Measurements from ENCODE around the gene NOP14. TPM values are rescaled to one million over a fixed set of nuclear protein-coding genes. Genes with fewer than 3 reads are reported as not detected.
A peak's percentile ranks its signal among the peaks of the same experiment; 100 is the strongest.

The NOP14 gene
- total RNA-seq, 1 donor from 2014 or later, result 56.3 TPM

GRCh38 chr4:2902126-2902525 lies 61.1 kb downstream of the NOP14 start:
- POLR2A ChIA-PET, result no interaction called here
- Mint-ChIP-seq H3K4me1 (no peaks in the 10 kb centered on the region), H3K36me3 (ENCODE audit: low read depth) (peaks cover 85% of the 10 kb centered on the region), H3K27me3 (no peaks in the 10 kb centered on the region), H3K27ac (peak overlapping the region; percentile 30), H3K9me3 (no peaks in the 10 kb centered on the region), H3K4me3 (no peak overlapping the region)
- DNase-seq (no peak), ATAC-seq (ENCODE audit: low read depth) (no peak)
- TF ChIP-seq CTCF (IDR thresholded peaks at IDR 0.05), result no peak
- intact Hi-C loops (cut with micrococcal nuclease), result no loop called here
- CTCF ChIA-PET, result no interaction called here

- DNase-seq, result no peak
- TF ChIP-seq CTCF (IDR thresholded peaks at IDR 0.05), result no peak
- intact Hi-C loops (cut with micrococcal nuclease), result no loop called here
- no peak overlapping the region for H3K4me3 Mint-ChIP-seq
- no peak overlapping the region for H3K27ac Mint-ChIP-seq
- H3K27me3 Mint-ChIP-seq, result no peaks in the 10 kb centered on the region
- CTCF ChIA-PET, result no interaction called here
- peaks cover 87% of the 10 kb centered on the region for H3K36me3 Mint-ChIP-seq (ENCODE audit: low read depth)
- no peaks in the 10 kb centered on the region for H3K9me3 Mint-ChIP-seq
- no peaks in the 10 kb centered on the region for H3K4me1 Mint-ChIP-seq
- no peak for ATAC-seq (ENCODE audit: low read depth)
- POLR2A ChIA-PET, result no interaction called here
These were observed 62.0 kb downstream of the NOP14 start for GRCh38 chr4:2901186-2901585.

GRCh38 chr4:2900741-2901140 lies 62.5 kb downstream of the NOP14 start:
- Mint-ChIP-seq H3K4me1 (no peaks in the 10 kb centered on the region), H3K4me3 (no peak overlapping the region), H3K36me3 (ENCODE audit: low read depth) (peaks cover 88% of the 10 kb centered on the region)

GRCh38 chr4:2898001-2898400 lies 65.2 kb downstream of the NOP14 start:
- POLR2A ChIA-PET, result no interaction called here
- H3K27me3 Mint-ChIP-seq, result no peaks in the 10 kb centered on the region
- DNase-seq, result no peak
- H3K27ac Mint-ChIP-seq, result no peak overlapping the region
- H3K36me3 Mint-ChIP-seq (ENCODE audit: low read depth), result peaks cover 80% of the 10 kb centered on the region
- H3K4me1 Mint-ChIP-seq, result no peaks in the 10 kb centered on the region
- H3K4me3 Mint-ChIP-seq, result no peak overlapping the region
- CTCF ChIA-PET, result no interaction called here
- ATAC-seq (ENCODE audit: low read depth), result no peak
- H3K9me3 Mint-ChIP-seq, result no peaks in the 10 kb centered on the region
- intact Hi-C loops (cut with micrococcal nuclease), result no loop called here
- no peak for TF ChIP-seq CTCF (IDR thresholded peaks at IDR 0.05)

More at GRCh38 chr4:2900741-2901140, 62.5 kb downstream of the NOP14 start:
- peak overlapping the region; percentile 5 for H3K27ac Mint-ChIP-seq
- ATAC-seq (ENCODE audit: low read depth), result no peak
- intact Hi-C loops (cut with micrococcal nuclease), result no loop called here
- H3K9me3 Mint-ChIP-seq, result no peaks in the 10 kb centered on the region
- TF ChIP-seq CTCF (IDR thresholded peaks at IDR 0.05), result no peak
- ChIA-PET CTCF (no interaction called here), POLR2A (no interaction called here)
- no peaks in the 10 kb centered on the region for H3K27me3 Mint-ChIP-seq
- DNase-seq, result no peak

GRCh38 chr4:2893772-2894171 lies 69.4 kb downstream of the NOP14 start:
- no peak for ATAC-seq (ENCODE audit: low read depth)

More at GRCh38 chr4:2893772-2894171, 69.4 kb downstream of the NOP14 start:
- intact Hi-C loops (cut with micrococcal nuclease), result no loop called here
- no peak for DNase-seq
- Mint-ChIP-seq H3K4me1 (peaks cover 4% of the 10 kb centered on the region), H3K36me3 (ENCODE audit: low read depth) (peaks cover 65% of the 10 kb centered on the region), H3K27me3 (no peaks in the 10 kb centered on the region), H3K4me3 (no peak overlapping the region), H3K9me3 (no peaks in the 10 kb centered on the region), H3K27ac (no peak overlapping the region)
- POLR2A ChIA-PET, result interaction anchor here (0.7 kb wide), 2 partner anchors 46 to 60 kb away, joined by 4 read pairs; no protein-coding TSS in a partner anchor
- CTCF ChIA-PET, result interaction anchor here (0.7 kb wide), 1 partner anchor 127 kb away, joined by 6 read pairs; no protein-coding TSS in a partner anchor
- no peak for TF ChIP-seq CTCF (IDR thresholded peaks at IDR 0.05)
